Left hindlimb (tissue), 1 donor: ENCODE results near the gene PAGR1.
"Not testable (repeated sequence)": the region's sequence is repeated elsewhere in the genome, so short reads cannot be mapped to it uniquely, and the experiment has no call there.

ENCODE experiments used
- DNase-seq: peaks from one replicate; pipeline ENCODE4 v3.0.0-alpha.2; 2018

The PAGR1 gene

GRCh38 chr16:29815793-29816693 lies at the start of gene PAGR1:
Gene PAGR1, plus strand, starts transcription at chr16:29816152. Its CDS starts 374 bp downstream, at chr16:29816526.
- peak; percentile 98 for DNase-seq

GRCh38 chr16:29766571-29766970 lies 49.4 kb upstream of the PAGR1 start:
- no peak for DNase-seq

GRCh38 chr16:29767062-29767461 lies 48.9 kb upstream of the PAGR1 start:
- no peak for DNase-seq

- no peak for DNase-seq
Observed at GRCh38 chr16:29769507-29769906, 46.4 kb upstream of the PAGR1 start.

GRCh38 chr16:29770250-29770929 lies 45.6 kb upstream of the PAGR1 start:
- DNase-seq, result no peak

GRCh38 chr16:29772330-29772729 lies 43.6 kb upstream of the PAGR1 start:
- DNase-seq, result not testable (repeated sequence)

GRCh38 chr16:29774730-29775129 lies 41.2 kb upstream of the PAGR1 start:
- DNase-seq, result no peak

GRCh38 chr16:29775742-29776408 lies 40.1 kb upstream of the PAGR1 start:
- no peak for DNase-seq

GRCh38 chr16:29777576-29778350 lies 38.2 kb upstream of the PAGR1 start, which contains the start of gene ZG16:
Gene ZG16, plus strand, starts transcription at chr16:29778256. Its CDS starts 1,011 bp downstream, at chr16:29779267.
- no peak for DNase-seq

- no peak for DNase-seq
Observed at GRCh38 chr16:29779474-29779873, 36.5 kb upstream of the PAGR1 start.

GRCh38 chr16:29783094-29783953 lies 32.6 kb upstream of the PAGR1 start:
- DNase-seq, result not testable (repeated sequence)

GRCh38 chr16:29784157-29784556 lies 31.8 kb upstream of the PAGR1 start:
- no peak for DNase-seq

- peak; percentile 59 for DNase-seq
Observed at GRCh38 chr16:29784901-29785500, 31.0 kb upstream of the PAGR1 start.

- not testable (repeated sequence) for DNase-seq
Observed at GRCh38 chr16:29787155-29787554, 28.8 kb upstream of the PAGR1 start.

- no peak for DNase-seq
Observed at GRCh38 chr16:29789775-29790182, 26.2 kb upstream of the PAGR1 start.

GRCh38 chr16:29790183-29790948 lies 25.6 kb upstream of the PAGR1 start, which contains the start of gene KIF22:
Gene KIF22, plus strand, starts transcription at chr16:29790751. Its CDS starts 9 bp downstream, at chr16:29790760.
- peak; percentile 99 for DNase-seq

- DNase-seq, result no peak
Observed at GRCh38 chr16:29790949-29791844, 24.8 kb upstream of the PAGR1 start.

- DNase-seq, result no peak
Observed at GRCh38 chr16:29791845-29792807, 23.8 kb upstream of the PAGR1 start.
